Cardiac fibroblast (primary cell): ENCODE measurements around the gene EED.

Source experiments
- DNase-seq, 2 donors: peaks; one replicate each; pipeline versions ENCODE4 v3.0.0 to v3.0.0-alpha.2; 2010; ENCODE audit warnings: low read depth in 2 of 2
- H3K4me3 ChIP-seq, 2 donors: replicated peaks in 1 of 2; 1 replicate in 1 of 2; 2 replicates in 1 of 2; pipeline ENCODE4 v1.5.1; 2011; ENCODE audit warnings: low read depth in 2 of 2, low read length in 2 of 2, mild to moderate bottlenecking in 2 of 2, moderate library complexity in 1 of 2
- TF ChIP-seq, protein P1 (sequence below): IDR thresholded peaks from one replicate; pipeline ENCODE4 v1.5.1; 2011; ENCODE audit warnings: low read depth, mild to moderate bottlenecking, low read length, inconsistent platforms

Gene EED

GRCh38 chr11:86240164-86240563, 4.4 kb upstream of the EED start:
- no peak for DNase-seq
- TF ChIP-seq, protein P1, sequence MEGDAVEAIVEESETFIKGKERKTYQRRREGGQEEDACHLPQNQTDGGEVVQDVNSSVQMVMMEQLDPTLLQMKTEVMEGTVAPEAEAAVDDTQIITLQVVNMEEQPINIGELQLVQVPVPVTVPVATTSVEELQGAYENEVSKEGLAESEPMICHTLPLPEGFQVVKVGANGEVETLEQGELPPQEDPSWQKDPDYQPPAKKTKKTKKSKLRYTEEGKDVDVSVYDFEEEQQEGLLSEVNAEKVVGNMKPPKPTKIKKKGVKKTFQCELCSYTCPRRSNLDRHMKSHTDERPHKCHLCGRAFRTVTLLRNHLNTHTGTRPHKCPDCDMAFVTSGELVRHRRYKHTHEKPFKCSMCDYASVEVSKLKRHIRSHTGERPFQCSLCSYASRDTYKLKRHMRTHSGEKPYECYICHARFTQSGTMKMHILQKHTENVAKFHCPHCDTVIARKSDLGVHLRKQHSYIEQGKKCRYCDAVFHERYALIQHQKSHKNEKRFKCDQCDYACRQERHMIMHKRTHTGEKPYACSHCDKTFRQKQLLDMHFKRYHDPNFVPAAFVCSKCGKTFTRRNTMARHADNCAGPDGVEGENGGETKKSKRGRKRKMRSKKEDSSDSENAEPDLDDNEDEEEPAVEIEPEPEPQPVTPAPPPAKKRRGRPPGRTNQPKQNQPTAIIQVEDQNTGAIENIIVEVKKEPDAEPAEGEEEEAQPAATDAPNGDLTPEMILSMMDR = no peak
- H3K4me3 ChIP-seq = no peak overlapping the region

DNA sequence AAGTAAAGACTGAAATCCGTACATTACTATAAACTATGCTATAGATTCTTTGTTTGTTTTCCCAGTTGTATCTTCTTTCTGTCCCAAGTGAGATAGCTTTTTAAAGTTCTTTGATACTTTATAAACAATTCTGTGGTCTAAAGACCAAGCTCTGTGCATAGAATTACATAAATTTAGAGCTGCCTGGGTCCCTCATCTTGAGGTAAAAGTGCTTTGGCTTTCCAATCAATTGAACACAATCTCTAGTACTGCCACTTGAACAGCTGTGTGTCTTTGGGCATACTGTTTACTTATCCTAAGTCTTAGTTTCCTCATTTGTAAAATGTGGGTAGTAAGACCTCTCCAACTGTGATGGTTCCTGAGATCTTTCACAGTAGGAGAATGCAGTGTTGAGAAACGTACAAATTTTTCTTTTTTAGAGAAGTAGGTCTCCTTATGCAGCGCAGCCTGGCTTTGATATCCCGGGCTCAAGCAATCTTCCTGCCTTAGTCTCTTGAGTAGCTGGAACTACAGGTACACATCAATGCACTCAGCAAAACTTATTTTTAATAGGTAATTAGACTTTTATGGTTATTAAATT, 2.5 kb upstream of the EED start:
- no peak overlapping the region for H3K4me3 ChIP-seq
- TF ChIP-seq, protein P1 = no peak
- no peak for DNase-seq

- TF ChIP-seq, protein P1 = no peak
- no peak overlapping the region for H3K4me3 ChIP-seq
Measured at GRCh38 chr11:86243396-86243795, 1.2 kb upstream of the EED start.

DNA sequence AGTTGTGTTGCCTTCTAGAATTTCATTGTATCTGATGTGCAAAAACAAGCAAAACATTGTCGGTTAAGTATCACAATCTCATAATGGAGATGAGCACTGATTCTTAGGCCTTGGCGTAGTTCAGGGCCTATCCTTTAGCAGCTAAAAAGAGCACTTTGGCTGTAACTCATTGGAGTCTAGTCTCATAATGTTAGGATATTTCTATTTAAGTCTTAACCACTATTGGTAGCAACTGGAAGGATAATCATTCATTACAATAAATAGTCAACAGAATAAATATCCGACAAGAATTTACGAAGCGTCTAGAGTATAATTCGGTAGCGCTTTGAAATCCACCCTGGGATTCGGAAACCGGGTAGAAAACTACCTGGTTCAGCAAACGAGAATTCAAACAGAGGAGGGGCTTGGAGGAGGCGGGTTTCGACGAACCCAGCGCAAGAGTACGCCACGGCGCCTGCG, 461 bp upstream of the EED start:
- TF ChIP-seq, protein P1 = no peak
- peak overlapping the region; percentile 67 to 70 for H3K4me3 ChIP-seq
- DNase-seq = peak in 1 of 2 donors; percentile 93

More at GRCh38 chr11:86243396-86243795, 1.2 kb upstream of the EED start:
- DNase-seq = no peak

- DNase-seq = peak; percentile 9 to 39
- TF ChIP-seq, protein P1 = no peak
- H3K4me3 ChIP-seq = peak overlapping the region; percentile 67 to 70
Measured at GRCh38 chr11:86245369-86246292, 1.1 kb downstream of the EED start.

- DNase-seq = peak in 1 of 2 donors; percentile 10
- H3K4me3 ChIP-seq = peak overlapping the region; percentile 67 to 70
- TF ChIP-seq, protein P1 = no peak
Measured at GRCh38 chr11:86246293-86246675, 1.7 kb downstream of the EED start.
